GM18873 (cell line): ENCODE results near the gene HPCAL4.

Source experiments
- ATAC-seq: cut with Tn5 transposase; IDR thresholded peaks from one replicate; pipeline ENCODE4 v1.9.1; 2021; ENCODE audit warnings: mild to moderate bottlenecking, moderate library complexity, moderate number of reproducible peaks; ENCODE audit not compliant: unreplicated experiment, low FRiP score

Gene HPCAL4

DNA sequence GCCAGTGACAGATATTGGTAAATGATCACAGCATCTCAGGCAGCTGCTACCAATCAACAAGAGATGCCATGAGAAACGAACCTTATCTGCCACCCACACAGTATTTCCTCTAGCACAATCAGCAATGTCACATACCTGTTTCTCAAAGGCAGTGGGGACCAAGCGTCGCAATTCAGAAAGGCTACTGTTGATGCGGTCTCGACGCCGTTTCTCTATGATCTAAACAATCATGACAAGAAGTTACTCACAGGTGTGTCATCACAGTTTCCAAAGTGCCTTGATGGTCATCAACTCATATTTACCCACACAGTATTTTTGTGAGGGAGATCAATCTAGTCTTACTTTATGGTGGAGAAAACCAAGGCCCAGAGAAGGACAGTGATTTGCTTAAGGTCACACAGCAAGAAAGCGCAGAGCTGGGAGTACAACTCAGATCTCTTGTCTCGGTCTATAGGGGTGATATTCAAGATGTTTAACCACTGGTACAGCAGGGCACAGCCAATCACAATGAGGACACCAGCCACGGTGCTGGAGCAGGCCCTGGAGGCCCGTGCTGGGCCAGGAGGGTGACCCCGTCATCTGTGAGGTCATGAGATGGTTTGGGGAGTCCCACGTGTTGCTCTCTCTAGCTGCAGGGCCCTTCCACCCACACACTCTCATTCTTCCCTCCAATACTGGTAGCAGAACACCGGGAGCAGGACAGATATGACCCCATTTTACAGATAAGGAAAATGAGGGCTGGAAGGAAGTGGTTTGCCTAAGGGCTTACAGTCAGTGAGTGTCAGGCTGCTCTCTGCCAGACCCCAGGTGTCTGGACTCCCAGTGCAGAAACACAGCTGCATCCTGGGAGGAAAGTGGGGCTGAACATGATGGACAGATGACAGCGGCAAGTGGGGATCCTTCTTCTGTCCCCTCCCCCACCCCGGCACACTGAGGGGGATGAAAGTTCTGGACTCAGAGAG lies 59.6 kb downstream of the HPCAL4 start:
- ATAC-seq = no peak

DNA sequence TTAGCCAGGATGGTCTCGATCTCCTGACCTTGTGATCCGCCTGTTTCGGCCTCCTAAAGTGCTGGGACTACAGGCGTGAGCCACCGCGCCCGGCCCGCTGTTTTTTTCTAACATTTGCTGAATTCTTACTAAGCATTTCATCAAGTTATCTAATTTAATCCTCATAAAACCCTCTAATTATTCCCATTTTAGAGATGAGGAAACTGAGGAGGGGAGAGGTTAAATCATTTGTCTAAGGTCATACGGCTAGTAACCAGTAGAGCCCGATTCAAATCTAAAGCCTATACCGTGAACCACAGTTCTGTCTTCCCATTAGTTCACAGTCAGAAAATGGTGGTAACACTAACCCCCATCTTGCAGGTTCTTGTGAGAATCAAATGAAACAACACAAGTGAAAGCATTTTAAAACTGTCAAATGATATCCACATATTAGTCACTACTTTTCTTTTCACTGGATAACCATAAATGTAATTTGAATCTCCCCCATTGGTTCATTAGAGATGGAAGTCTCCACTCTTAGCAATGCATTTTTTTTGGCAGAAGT lies 62.4 kb downstream of the HPCAL4 start:
- no peak for ATAC-seq
